Gastroesophageal sphincter (tissue), 3 donors: Measurements from ENCODE around the gene RFPL3.

ENCODE experiments used
- POLR2A ChIP-seq, 2 donors: fragments of 450-650 bp; IDR thresholded peaks; one replicate each; pipeline ENCODE4 v1.6.1; 2017; ENCODE audit warnings: antibody characterized with exemption in 2 of 2, mild to moderate bottlenecking in 2 of 2, moderate library complexity in 1 of 2
- POLR2AphosphoS5 ChIP-seq: sonication (generic); formaldehyde crosslinking; IDR thresholded peaks from one replicate; pipeline ENCODE4 v1.6.1; 2017; ENCODE audit warnings: antibody characterized with exemption
- TF ChIP-seq, protein P1 (sequence below), 4 experiments: fragments of 200-600 bp in 2 of 4; fragments of 450-650 bp in 2 of 4; sonication (generic) in 1 of 4; IDR thresholded peaks; one replicate each; pipeline ENCODE4 v1.5.1; 2017 to 2019; ENCODE audit warnings: antibody characterized with exemption in 4 of 4, mild to moderate bottlenecking in 2 of 4, moderate library complexity in 2 of 4

DNA sequence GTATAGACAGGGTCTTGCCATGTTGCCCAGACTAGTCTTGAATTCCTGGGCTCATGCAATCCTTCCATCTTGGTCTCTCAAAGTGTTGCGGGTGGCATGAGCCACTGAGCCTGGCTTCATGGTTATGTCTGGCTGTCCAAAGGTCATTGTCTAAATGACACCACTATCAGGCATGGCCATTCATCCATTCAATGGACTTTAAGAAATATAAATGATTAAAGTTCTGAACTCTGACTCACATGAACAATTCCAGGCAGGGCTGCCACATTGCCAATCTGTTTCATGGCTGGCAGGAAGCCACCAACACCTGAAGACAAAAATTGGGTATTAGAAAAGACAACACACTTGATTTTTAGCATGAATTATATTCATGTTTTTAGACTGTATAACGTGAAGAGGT is 50.3 kb downstream of the RFPL3 start:
- TF ChIP-seq, protein P1, sequence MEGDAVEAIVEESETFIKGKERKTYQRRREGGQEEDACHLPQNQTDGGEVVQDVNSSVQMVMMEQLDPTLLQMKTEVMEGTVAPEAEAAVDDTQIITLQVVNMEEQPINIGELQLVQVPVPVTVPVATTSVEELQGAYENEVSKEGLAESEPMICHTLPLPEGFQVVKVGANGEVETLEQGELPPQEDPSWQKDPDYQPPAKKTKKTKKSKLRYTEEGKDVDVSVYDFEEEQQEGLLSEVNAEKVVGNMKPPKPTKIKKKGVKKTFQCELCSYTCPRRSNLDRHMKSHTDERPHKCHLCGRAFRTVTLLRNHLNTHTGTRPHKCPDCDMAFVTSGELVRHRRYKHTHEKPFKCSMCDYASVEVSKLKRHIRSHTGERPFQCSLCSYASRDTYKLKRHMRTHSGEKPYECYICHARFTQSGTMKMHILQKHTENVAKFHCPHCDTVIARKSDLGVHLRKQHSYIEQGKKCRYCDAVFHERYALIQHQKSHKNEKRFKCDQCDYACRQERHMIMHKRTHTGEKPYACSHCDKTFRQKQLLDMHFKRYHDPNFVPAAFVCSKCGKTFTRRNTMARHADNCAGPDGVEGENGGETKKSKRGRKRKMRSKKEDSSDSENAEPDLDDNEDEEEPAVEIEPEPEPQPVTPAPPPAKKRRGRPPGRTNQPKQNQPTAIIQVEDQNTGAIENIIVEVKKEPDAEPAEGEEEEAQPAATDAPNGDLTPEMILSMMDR (IDR thresholded peaks at IDR 0.05), result no peak
- TF ChIP-seq POLR2AphosphoS5, result no peak
- TF ChIP-seq POLR2A (IDR thresholded peaks at IDR 0.05), result no peak
